ENCODE measurements around the gene MIS18A. TPM values are rescaled to one million over a fixed set of nuclear protein-coding genes. Genes with fewer than 3 reads are reported as not detected.
A peak's percentile ranks its signal among the peaks of the same experiment; 100 is the strongest.
"Not testable (repeated sequence)": the region's sequence is repeated elsewhere in the genome, so short reads cannot be mapped to it uniquely, and the experiment has no call there.

The MIS18A gene
- total and polyA plus RNA-seq, 4 donors, result 6.7 to 11.0 (median 10.3) TPM

GRCh38 chr21:32261929-32262328, 16.9 kb downstream of the MIS18A start:
- H3K9me3 ChIP-seq (ENCODE audit: control insufficient read depth, insufficient read depth, low read length), result no peaks in the 10 kb centered on the region
- peaks cover 2% of the 10 kb centered on the region for H3K36me3 ChIP-seq (ENCODE audit: control insufficient read depth, insufficient read depth, low read length)
- no peak overlapping the region for H3K27ac ChIP-seq (ENCODE audit: low read depth, low read length)
- no peak for DNase-seq (ENCODE audit: low read depth in 4 of 6, low spot score in 6 of 6)
- 97% methylated on average over 3 of the region's 5 CpGs for WGBS (ENCODE audit: insufficient coverage)
- no peak overlapping the region for H3K4me3 ChIP-seq (ENCODE audit: low read depth, low read length)
- peaks cover 6% of the 10 kb centered on the region for H3K4me1 ChIP-seq (ENCODE audit: control insufficient read depth, insufficient read depth, low read length)
- no peaks in the 10 kb centered on the region for H3K27me3 ChIP-seq (ENCODE audit: control insufficient read depth, insufficient read depth, low read length)

- Histone ChIP-seq H3K36me3 (ENCODE audit: control insufficient read depth, insufficient read depth, low read length) (no peaks in the 10 kb centered on the region), H3K4me1 (ENCODE audit: control insufficient read depth, insufficient read depth, low read length) (peaks cover 16% of the 10 kb centered on the region), H3K27me3 (ENCODE audit: control insufficient read depth, insufficient read depth, low read length) (no peaks in the 10 kb centered on the region), H3K4me3 (ENCODE audit: low read depth, low read length) (no peak overlapping the region), H3K27ac (ENCODE audit: low read depth, low read length) (no peak overlapping the region), H3K9me3 (ENCODE audit: control insufficient read depth, insufficient read depth, low read length) (no peaks in the 10 kb centered on the region)
- DNase-seq (ENCODE audit: low read depth in 4 of 6, low spot score in 6 of 6), result no peak
- WGBS (ENCODE audit: insufficient coverage), result 97% methylated on average over 2 of the region's 2 CpGs
Observed at GRCh38 chr21:32260130-32260529, 18.7 kb downstream of the MIS18A start.

GRCh38 chr21:32258786-32259048, 20.1 kb downstream of the MIS18A start:
- not testable (repeated sequence) for DNase-seq (ENCODE audit: low read depth in 4 of 6, low spot score in 6 of 6); H3K27ac ChIP-seq (ENCODE audit: low read depth, low read length); H3K36me3 ChIP-seq (ENCODE audit: control insufficient read depth, insufficient read depth, low read length); H3K4me3 ChIP-seq (ENCODE audit: low read depth, low read length); H3K9me3 ChIP-seq (ENCODE audit: control insufficient read depth, insufficient read depth, low read length); H3K27me3 ChIP-seq (ENCODE audit: control insufficient read depth, insufficient read depth, low read length)
- H3K4me1 ChIP-seq (ENCODE audit: control insufficient read depth, insufficient read depth, low read length), result peaks cover 16% of the 10 kb centered on the region
- 100% methylated on average over 3 of the region's 5 CpGs for WGBS (ENCODE audit: insufficient coverage)

GRCh38 chr21:32257962-32258785, 20.7 kb downstream of the MIS18A start:
- H3K4me3 ChIP-seq (ENCODE audit: low read depth, low read length), result no peak overlapping the region
- no peaks in the 10 kb centered on the region for H3K36me3 ChIP-seq (ENCODE audit: control insufficient read depth, insufficient read depth, low read length)
- 47% methylated on average over 14 of the region's 16 CpGs for WGBS (ENCODE audit: insufficient coverage)
- H3K4me1 ChIP-seq (ENCODE audit: control insufficient read depth, insufficient read depth, low read length), result peaks cover 16% of the 10 kb centered on the region
- H3K9me3 ChIP-seq (ENCODE audit: control insufficient read depth, insufficient read depth, low read length), result no peaks in the 10 kb centered on the region
- no peaks in the 10 kb centered on the region for H3K27me3 ChIP-seq (ENCODE audit: control insufficient read depth, insufficient read depth, low read length)
- DNase-seq (ENCODE audit: low read depth in 4 of 6, low spot score in 6 of 6), result peak; percentile 68 to 96 (median 82)
- no peak overlapping the region for H3K27ac ChIP-seq (ENCODE audit: low read depth, low read length)

- Histone ChIP-seq H3K27me3 (ENCODE audit: control insufficient read depth, insufficient read depth, low read length) (no peaks in the 10 kb centered on the region), H3K4me3 (ENCODE audit: low read depth, low read length) (no peak overlapping the region), H3K27ac (ENCODE audit: low read depth, low read length) (peak overlapping the region; percentile 65), H3K9me3 (ENCODE audit: control insufficient read depth, insufficient read depth, low read length) (no peaks in the 10 kb centered on the region), H3K36me3 (ENCODE audit: control insufficient read depth, insufficient read depth, low read length) (no peaks in the 10 kb centered on the region), H3K4me1 (ENCODE audit: control insufficient read depth, insufficient read depth, low read length) (peaks cover 16% of the 10 kb centered on the region)
- DNase-seq (ENCODE audit: low read depth in 4 of 6, low spot score in 6 of 6), result peak; percentile 82 to 96 (median 86)
- 19% methylated on average over 6 of the region's 9 CpGs for WGBS (ENCODE audit: insufficient coverage)
Observed at GRCh38 chr21:32256873-32257620, 21.8 kb downstream of the MIS18A start.

GRCh38 chr21:32256251-32256650, 22.6 kb downstream of the MIS18A start:
- no peaks in the 10 kb centered on the region for H3K27me3 ChIP-seq (ENCODE audit: control insufficient read depth, insufficient read depth, low read length)
- no peak overlapping the region for H3K4me3 ChIP-seq (ENCODE audit: low read depth, low read length)
- peak in 2 of 6 donors; percentile 34 to 63 for DNase-seq (ENCODE audit: low read depth in 4 of 6, low spot score in 6 of 6)
- 17% methylated on average over 5 of the region's 12 CpGs for WGBS (ENCODE audit: insufficient coverage)
- H3K36me3 ChIP-seq (ENCODE audit: control insufficient read depth, insufficient read depth, low read length), result no peaks in the 10 kb centered on the region
- H3K27ac ChIP-seq (ENCODE audit: low read depth, low read length), result peak overlapping the region; percentile 65
- H3K4me1 ChIP-seq (ENCODE audit: control insufficient read depth, insufficient read depth, low read length), result peaks cover 16% of the 10 kb centered on the region
- no peaks in the 10 kb centered on the region for H3K9me3 ChIP-seq (ENCODE audit: control insufficient read depth, insufficient read depth, low read length)

GRCh38 chr21:32253215-32253641, 25.6 kb downstream of the MIS18A start:
- Histone ChIP-seq H3K27me3 (ENCODE audit: control insufficient read depth, insufficient read depth, low read length) (peaks cover 3% of the 10 kb centered on the region), H3K4me1 (ENCODE audit: control insufficient read depth, insufficient read depth, low read length) (peaks cover 20% of the 10 kb centered on the region), H3K27ac (ENCODE audit: low read depth, low read length) (no peak overlapping the region), H3K4me3 (ENCODE audit: low read depth, low read length) (no peak overlapping the region), H3K9me3 (ENCODE audit: control insufficient read depth, insufficient read depth, low read length) (no peaks in the 10 kb centered on the region), H3K36me3 (ENCODE audit: control insufficient read depth, insufficient read depth, low read length) (no peaks in the 10 kb centered on the region)
- WGBS (ENCODE audit: insufficient coverage), result 88% methylated on average over 4 of the region's 7 CpGs
- DNase-seq (ENCODE audit: low read depth in 4 of 6, low spot score in 6 of 6), result no peak

GRCh38 chr21:32252136-32252535, 26.7 kb downstream of the MIS18A start:
- DNase-seq (ENCODE audit: low read depth in 4 of 6, low spot score in 6 of 6), result no peak
- Histone ChIP-seq H3K4me1 (ENCODE audit: control insufficient read depth, insufficient read depth, low read length) (peaks cover 16% of the 10 kb centered on the region), H3K36me3 (ENCODE audit: control insufficient read depth, insufficient read depth, low read length) (no peaks in the 10 kb centered on the region), H3K27me3 (ENCODE audit: control insufficient read depth, insufficient read depth, low read length) (peaks cover 3% of the 10 kb centered on the region), H3K4me3 (ENCODE audit: low read depth, low read length) (no peak overlapping the region), H3K9me3 (ENCODE audit: control insufficient read depth, insufficient read depth, low read length) (no peaks in the 10 kb centered on the region), H3K27ac (ENCODE audit: low read depth, low read length) (no peak overlapping the region)

- 76% methylated on average over 4 of the region's 15 CpGs for WGBS (ENCODE audit: insufficient coverage)
- H3K9me3 ChIP-seq (ENCODE audit: control insufficient read depth, insufficient read depth, low read length), result no peaks in the 10 kb centered on the region
- H3K27me3 ChIP-seq (ENCODE audit: control insufficient read depth, insufficient read depth, low read length), result peaks cover 3% of the 10 kb centered on the region
- peak overlapping the region; percentile 12 for H3K27ac ChIP-seq (ENCODE audit: low read depth, low read length)
- no peaks in the 10 kb centered on the region for H3K36me3 ChIP-seq (ENCODE audit: control insufficient read depth, insufficient read depth, low read length)
- no peak for DNase-seq (ENCODE audit: low read depth in 4 of 6, low spot score in 6 of 6)
- no peak overlapping the region for H3K4me3 ChIP-seq (ENCODE audit: low read depth, low read length)
- H3K4me1 ChIP-seq (ENCODE audit: control insufficient read depth, insufficient read depth, low read length), result peaks cover 5% of the 10 kb centered on the region
Observed at GRCh38 chr21:32249511-32250280, 29.2 kb downstream of the MIS18A start.
